HepG2 (cell line): Measurements from ENCODE around the gene MRPS35. TPM values are rescaled to one million over a fixed set of nuclear protein-coding genes. Genes with fewer than 3 reads are reported as not detected.

ENCODE experiments used
- ETV6 ChIP-seq: sonication (generic); formaldehyde crosslinking; conservative IDR thresholded peaks from 2 replicates; pipeline ENCODE4 v1.4.0; 2020; ENCODE audit warnings: missing genetic modification reagents
- FOXC1 ChIP-seq: sonication (generic); formaldehyde crosslinking; IDR thresholded peaks from 2 replicates; pipeline ENCODE4 v1.8.0; 2022; ENCODE audit warnings: mild to moderate bottlenecking, missing genetic modification reagents, borderline replicate concordance
- KLF9 ChIP-seq: IDR thresholded peaks from 2 replicates; pipeline ENCODE4 v1.6.1; 2016; ENCODE audit warnings: low read depth
- MTA1 ChIP-seq: sonication (generic); formaldehyde crosslinking; IDR thresholded peaks from 2 replicates; pipeline ENCODE4 v1.4.0; 2020; ENCODE audit warnings: missing genetic modification reagents, mild to moderate bottlenecking, borderline replicate concordance
- TAF15 ChIP-seq: fragments of 200-400 bp; formaldehyde crosslinking; IDR thresholded peaks from one replicate; pipeline ENCODE4 v1.6.1; 2018; ENCODE audit warnings: mild to moderate bottlenecking, low read depth, low read length; ENCODE audit not compliant: poor library complexity, severe bottlenecking
- ZNF230 ChIP-seq: sonication (generic); formaldehyde crosslinking; IDR thresholded peaks from 2 replicates; pipeline ENCODE4 v1.4.0; 2020; ENCODE audit warnings: mild to moderate bottlenecking, missing genetic modification reagents
- ZNF567 ChIP-seq: sonication (generic); formaldehyde crosslinking; IDR thresholded peaks from 2 replicates; pipeline ENCODE4 v1.8.1; 2023; ENCODE audit warnings: mild to moderate bottlenecking, missing genetic modification reagents, borderline replicate concordance
- polyA plus RNA-seq, 8 experiments: library from polyadenylated mRNA; depleted of rRNA in 3 of 8; stranded (reverse) in 7 of 8; unstranded in 1 of 8; fragments of >200 nt; fragmentation: Illumina TruSeq in 4 of 8; extraction: Trizol in 4 of 8; gene quantifications; 2 replicates each; pipeline versions ENCODE4 v1.2.1 to v1.2.3, GENCODE V29; 2011 to 2016; ENCODE audit warnings: low read depth in 4 of 8, missing spikeins in 1 of 8, mixed read lengths in 1 of 8; ENCODE audit not compliant: insufficient read depth in 1 of 8
- total RNA-seq, 5 experiments: library from RNA; depleted of rRNA; stranded (reverse); fragments of >200 nt; fragmentation: Illumina TruSeq; extraction: Trizol; gene quantifications; 2 replicates each; pipeline ENCODE4 v1.2.3, GENCODE V29; 2016; ENCODE audit warnings: low read depth in 1 of 5
- TF ChIP-seq, protein P1 (sequence below), 2 experiments: fragments of 450-650 bp in 1 of 2; sonication (generic) in 1 of 2; formaldehyde crosslinking in 1 of 2; IDR thresholded peaks; 2 replicates each; pipeline versions ENCODE4 v1.6.1 to v1.8.0; 2016 to 2022; ENCODE audit warnings: antibody characterized with exemption in 1 of 2, mild to moderate bottlenecking in 1 of 2, missing genetic modification reagents in 1 of 2
- TF ChIP-seq, protein P2 (sequence below): sonication (generic); formaldehyde crosslinking; IDR thresholded peaks from 2 replicates; pipeline ENCODE4 v1.4.0; 2020; ENCODE audit warnings: mild to moderate bottlenecking, missing genetic modification reagents

MRPS35 gene
- total and polyA plus RNA-seq, 2 of the 13 experiments (the other 11 are each of a cell fraction or from before 2014, with no cell fraction given): 63.4 to 104 TPM

DNA sequence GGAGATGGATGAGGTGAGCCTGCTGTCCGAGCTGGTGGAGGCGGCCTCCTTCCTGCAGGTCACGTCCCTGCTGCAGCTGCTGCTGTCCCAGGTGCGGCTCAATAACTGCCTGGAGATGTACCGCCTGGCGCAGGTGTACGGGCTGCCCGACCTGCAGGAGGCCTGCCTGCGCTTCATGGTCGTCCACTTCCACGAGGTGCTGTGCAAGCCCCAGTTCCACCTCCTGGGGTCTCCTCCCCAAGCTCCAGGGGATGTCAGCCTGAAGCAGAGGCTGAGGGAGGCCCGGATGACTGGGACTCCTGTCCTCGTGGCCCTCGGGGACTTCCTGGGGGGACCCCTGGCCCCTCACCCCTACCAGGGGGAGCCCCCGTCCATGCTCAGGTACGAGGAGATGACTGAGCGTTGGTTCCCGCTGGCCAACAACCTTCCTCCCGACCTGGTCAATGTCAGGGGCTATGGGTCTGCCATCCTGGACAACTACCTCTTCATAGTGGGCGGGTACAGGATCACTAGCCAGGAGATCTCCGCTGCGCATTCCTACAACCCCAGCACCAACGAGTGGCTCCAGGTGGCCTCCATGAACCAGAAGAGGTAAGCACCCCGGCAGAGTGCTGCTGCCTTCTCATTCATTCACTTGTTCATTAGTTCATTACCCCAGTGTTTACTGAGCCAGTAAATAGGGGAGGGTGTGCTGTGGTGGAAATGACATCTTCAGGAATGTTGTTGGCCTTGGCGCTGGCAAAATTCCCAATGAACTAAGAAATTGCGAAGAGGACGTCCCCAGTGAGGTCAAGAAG lies 70.2 kb downstream of the MRPS35 start (continued):
- TF ChIP-seq, protein P1, sequence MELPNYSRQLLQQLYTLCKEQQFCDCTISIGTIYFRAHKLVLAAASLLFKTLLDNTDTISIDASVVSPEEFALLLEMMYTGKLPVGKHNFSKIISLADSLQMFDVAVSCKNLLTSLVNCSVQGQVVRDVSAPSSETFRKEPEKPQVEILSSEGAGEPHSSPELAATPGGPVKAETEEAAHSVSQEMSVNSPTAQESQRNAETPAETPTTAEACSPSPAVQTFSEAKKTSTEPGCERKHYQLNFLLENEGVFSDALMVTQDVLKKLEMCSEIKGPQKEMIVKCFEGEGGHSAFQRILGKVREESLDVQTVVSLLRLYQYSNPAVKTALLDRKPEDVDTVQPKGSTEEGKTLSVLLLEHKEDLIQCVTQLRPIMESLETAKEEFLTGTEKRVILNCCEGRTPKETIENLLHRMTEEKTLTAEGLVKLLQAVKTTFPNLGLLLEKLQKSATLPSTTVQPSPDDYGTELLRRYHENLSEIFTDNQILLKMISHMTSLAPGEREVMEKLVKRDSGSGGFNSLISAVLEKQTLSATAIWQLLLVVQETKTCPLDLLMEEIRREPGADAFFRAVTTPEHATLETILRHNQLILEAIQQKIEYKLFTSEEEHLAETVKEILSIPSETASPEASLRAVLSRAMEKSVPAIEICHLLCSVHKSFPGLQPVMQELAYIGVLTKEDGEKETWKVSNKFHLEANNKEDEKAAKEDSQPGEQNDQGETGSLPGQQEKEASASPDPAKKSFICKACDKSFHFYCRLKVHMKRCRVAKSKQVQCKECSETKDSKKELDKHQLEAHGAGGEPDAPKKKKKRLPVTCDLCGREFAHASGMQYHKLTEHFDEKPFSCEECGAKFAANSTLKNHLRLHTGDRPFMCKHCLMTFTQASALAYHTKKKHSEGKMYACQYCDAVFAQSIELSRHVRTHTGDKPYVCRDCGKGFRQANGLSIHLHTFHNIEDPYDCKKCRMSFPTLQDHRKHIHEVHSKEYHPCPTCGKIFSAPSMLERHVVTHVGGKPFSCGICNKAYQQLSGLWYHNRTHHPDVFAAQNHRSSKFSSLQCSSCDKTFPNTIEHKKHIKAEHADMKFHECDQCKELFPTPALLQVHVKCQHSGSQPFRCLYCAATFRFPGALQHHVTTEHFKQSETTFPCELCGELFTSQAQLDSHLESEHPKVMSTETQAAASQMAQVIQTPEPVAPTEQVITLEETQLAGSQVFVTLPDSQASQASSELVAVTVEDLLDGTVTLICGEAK (IDR thresholded peaks at IDR 0.05): no peak
- TF ChIP-seq, protein P1 (CRISPR knock-in tag; IDR thresholded peaks at IDR 0.05): peak; percentile 42; the same call in 1 of the 2 replicates
- TF ChIP-seq ETV6 (CRISPR knock-in tag) (0 out of 2 replicates have a peak, but pooled peaks have one; percentile 4), KLF9 (CRISPR knock-in tag) (no peak), TAF15 (no peak), FOXC1 (no peak), MTA1 (peak; percentile 30; the same call in 1 of the 2 replicates), ZNF230 (CRISPR knock-in tag) (0 out of 2 replicates have a peak, but pooled peaks have one; percentile 19), ZNF567 (CRISPR knock-in tag) (no peak; the same call in 1 of the 2 replicates)
- TF ChIP-seq, protein P2, sequence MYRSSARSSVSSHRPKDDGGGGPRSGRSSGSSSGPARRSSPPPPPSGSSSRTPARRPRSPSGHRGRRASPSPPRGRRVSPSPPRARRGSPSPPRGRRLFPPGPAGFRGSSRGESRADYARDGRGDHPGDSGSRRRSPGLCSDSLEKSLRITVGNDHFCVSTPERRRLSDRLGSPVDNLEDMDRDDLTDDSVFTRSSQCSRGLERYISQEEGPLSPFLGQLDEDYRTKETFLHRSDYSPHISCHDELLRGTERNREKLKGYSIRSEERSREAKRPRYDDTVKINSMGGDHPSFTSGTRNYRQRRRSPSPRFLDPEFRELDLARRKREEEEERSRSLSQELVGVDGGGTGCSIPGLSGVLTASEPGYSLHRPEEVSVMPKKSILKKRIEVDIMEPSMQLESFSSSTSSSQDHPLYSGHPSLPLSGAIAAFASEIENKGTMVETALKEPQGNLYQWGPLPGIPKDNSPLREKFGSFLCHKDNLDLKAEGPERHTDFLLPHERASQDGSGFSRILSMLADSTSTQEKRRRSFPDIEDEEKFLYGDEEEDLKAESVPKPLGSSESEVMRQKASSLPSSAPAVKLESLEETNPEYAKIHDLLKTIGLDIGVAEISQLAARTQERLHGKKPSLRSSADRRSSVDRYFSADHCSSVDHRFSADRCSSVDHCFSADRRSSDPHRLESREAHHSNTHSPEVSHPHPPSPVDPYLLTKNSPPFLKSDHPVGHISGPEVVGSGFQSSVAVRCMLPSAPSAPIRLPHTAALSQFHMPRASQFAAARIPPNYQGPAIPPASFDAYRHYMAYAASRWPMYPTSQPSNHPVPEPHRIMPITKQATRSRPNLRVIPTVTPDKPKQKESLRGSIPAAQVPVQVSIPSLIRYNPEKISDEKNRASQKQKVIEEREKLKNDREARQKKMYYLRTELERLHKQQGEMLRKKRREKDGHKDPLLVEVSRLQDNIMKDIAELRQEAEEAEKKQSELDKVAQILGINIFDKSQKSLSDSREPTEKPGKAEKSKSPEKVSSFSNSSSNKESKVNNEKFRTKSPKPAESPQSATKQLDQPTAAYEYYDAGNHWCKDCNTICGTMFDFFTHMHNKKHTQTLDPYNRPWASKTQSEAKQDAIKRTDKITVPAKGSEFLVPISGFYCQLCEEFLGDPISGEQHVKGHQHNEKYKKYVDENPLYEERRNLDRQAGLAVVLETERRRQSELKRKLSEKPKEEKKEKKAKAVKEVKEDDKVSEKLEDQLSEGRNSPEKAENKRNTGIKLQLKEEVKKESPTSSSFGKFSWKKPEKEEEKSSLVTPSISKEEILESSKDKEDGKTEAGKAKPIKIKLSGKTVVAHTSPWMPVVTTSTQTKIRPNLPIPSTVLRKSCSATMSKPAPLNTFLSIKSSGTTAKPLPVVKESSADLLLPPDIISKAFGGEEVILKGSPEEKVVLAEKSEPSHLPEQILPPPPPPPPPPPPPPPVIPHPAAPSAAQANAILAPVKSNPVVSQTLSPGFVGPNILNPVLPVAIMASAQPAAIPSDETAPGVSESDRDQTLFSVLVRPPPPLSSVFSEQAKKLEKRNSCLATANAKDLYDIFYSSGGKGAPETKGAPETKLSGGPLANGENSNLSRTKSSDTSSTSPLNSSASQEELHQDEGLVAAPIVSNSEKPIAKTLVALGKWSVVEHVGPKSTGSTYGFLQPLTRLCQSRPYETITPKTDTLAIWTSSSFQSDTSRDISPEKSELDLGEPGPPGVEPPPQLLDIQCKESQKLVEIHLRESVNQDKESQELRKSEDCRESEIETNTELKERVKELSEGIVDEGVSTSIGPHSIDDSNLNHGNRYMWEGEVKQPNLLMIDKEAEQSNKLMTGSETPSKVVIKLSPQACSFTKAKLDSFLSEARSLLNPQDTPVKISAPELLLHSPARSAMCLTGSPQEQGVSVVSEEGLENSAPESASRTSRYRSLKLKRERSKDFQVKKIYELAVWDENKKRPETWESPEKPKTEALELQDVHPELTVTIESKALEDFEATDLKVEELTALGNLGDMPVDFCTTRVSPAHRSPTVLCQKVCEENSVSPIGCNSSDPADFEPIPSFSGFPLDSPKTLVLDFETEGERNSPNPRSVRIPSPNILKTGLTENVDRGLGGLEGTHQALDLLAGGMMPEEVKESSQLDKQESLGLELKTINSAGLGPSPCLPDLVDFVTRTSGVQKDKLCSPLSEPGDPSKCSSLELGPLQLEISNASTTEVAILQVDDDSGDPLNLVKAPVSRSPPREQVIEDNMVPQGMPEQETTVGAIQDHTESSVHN (CRISPR knock-in tag): 0 out of 2 replicates have a peak, but pooled peaks have one; percentile 38
- TF ChIP-seq, all 625 proteins: peak for 84
